SU-DHL-6 (cell line): ENCODE results near the gene AP3B2.

ENCODE experiments used
- H2AFZ ChIP-seq: fragments of 200-600 bp; sonication (generic); 2 replicates; pipeline ENCODE4 v1.6.1; 2014; ENCODE audit warnings: low read depth, mild to moderate bottlenecking, moderate library complexity, mixed read lengths, antibody characterized with exemption, low read length; ENCODE audit not compliant: severe bottlenecking
- H3F3A ChIP-seq: fragments of 200-600 bp; shearing (Covaris generic); 2 replicates; pipeline ENCODE4 v1.6.0; 2016; ENCODE audit warnings: antibody characterized with exemption, mild to moderate bottlenecking; ENCODE audit not compliant: insufficient read depth
- H3K27ac ChIP-seq: fragments of 200-600 bp; sonication (generic); 2 replicates; pipeline ENCODE4 v1.5.1; 2016; ENCODE audit warnings: low read depth, mild to moderate bottlenecking, low read length, moderate library complexity, mixed read lengths
- H3K27me3 ChIP-seq: fragments of 200-600 bp; sonication (generic), shearing (Covaris generic); 2 replicates; pipeline ENCODE4 v1.6.0; 2014; ENCODE audit warnings: mild to moderate bottlenecking, low read length
- H3K36me3 ChIP-seq: fragments of 200-600 bp; sonication (generic); 2 replicates; pipeline ENCODE4 v1.6.1; 2014; ENCODE audit warnings: mild to moderate bottlenecking, low read length, mixed read lengths
- H3K4me2 ChIP-seq: fragments of 300-600, 200-600 bp; shearing (Covaris generic), sonication (generic); 2 replicates; pipeline ENCODE4 v1.6.0; 2014; ENCODE audit warnings: low read length, low read depth, mild to moderate bottlenecking; ENCODE audit not compliant: poor library complexity, severe bottlenecking
- H3K4me3 ChIP-seq: fragments of 200-600 bp; sonication (generic); 2 replicates; pipeline ENCODE4 v1.5.1; 2014; ENCODE audit warnings: antibody characterized with exemption, low read length, mild to moderate bottlenecking, mixed read lengths; ENCODE audit not compliant: insufficient read depth, poor library complexity, severe bottlenecking
- H3K79me2 ChIP-seq: fragments of 200-600 bp; sonication (generic); 2 replicates; pipeline ENCODE4 v1.6.1; 2014; ENCODE audit warnings: mild to moderate bottlenecking, low read length, moderate library complexity; ENCODE audit not compliant: insufficient read depth
- H3K9ac ChIP-seq: fragments of 200-600 bp; sonication (generic); 2 replicates; pipeline ENCODE4 v1.7.0; 2014; ENCODE audit warnings: mild to moderate bottlenecking, low read length
- H3K9me2 ChIP-seq: fragments of 200-600 bp; sonication (generic); replicated peaks from 2 replicates; pipeline ENCODE4 v1.6.1; 2014; ENCODE audit warnings: low read length; ENCODE audit not compliant: insufficient read depth
- H3K9me3 ChIP-seq: fragments of 200-600 bp; sonication (generic); 2 replicates; pipeline ENCODE4 v1.6.1; 2014; ENCODE audit warnings: low read length, mixed read lengths; ENCODE audit not compliant: insufficient read depth
- H4K20me1 ChIP-seq: fragments of 200-600 bp; sonication (generic); 2 replicates; pipeline ENCODE4 v1.6.1; 2014; ENCODE audit warnings: low read depth, mild to moderate bottlenecking, antibody characterized with exemption, low read length, moderate library complexity, mixed read lengths
- EZH2phosphoT487 ChIP-seq: fragments of 200-600 bp; sonication (generic), shearing (Covaris generic); conservative IDR thresholded peaks from 2 replicates; pipeline ENCODE4 v1.6.1; 2018; ENCODE audit warnings: mild to moderate bottlenecking, antibody characterized with exemption, low read length, moderate library complexity, mixed read lengths
- TF ChIP-seq, protein P1 (sequence below): fragments of 200-600 bp; sonication (generic); IDR thresholded peaks from one replicate; pipeline ENCODE4 v1.5.1; 2017; ENCODE audit warnings: antibody characterized with exemption, mild to moderate bottlenecking, low read length, moderate library complexity; ENCODE audit not compliant: insufficient read depth, poor library complexity, severe bottlenecking

Gene AP3B2

DNA sequence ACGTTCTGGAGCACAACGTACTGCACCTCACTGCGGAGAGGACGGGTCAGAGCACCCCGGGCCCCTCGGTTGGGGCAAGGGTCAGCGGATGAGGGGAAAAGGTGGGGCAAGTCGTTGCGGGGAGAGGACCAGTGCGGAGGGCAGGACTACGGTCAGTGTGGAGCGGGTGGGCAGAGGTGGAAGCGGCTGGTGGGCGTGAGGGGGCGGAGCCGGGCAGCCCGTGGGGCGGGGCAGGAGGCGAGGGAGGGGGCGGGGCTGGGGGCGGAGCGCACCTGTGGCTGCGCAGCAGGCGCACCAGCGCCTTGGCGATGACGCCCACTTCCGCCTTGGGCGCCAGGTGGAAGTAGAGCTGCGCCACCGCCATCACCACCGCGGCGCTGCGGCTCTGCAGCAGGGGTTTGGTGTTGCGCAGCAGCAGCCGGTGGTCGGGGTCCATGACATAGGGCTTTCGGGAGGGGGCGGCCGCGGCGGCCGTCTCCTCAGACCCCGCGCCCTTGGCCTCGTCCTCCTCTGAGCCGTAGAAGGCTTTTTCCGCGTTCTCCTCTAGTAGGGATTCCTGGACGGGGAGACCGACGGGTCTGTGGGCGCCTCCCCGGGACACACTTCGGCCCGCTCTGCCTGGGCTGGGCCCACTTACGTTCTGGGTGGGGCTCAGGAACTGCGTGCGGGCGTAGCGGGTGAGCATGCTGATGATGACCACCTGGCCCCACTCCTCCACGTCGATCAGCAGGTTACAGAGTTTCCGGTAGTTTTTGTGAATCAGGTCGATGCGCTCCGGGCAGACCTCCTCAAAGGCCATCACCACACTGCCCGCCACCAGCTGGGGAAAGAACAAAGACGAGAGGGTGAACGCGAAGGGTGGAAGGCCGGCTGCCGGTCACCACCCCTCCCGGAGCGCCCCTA lies 29.2 kb downstream of the AP3B2 start:
- Histone ChIP-seq H3K36me3 (no peaks in the 10 kb centered on the region), H3K79me2 (no peaks in the 10 kb centered on the region), H2AFZ (no peak overlapping the region), H3K4me2 (no peak overlapping the region), H3F3A (no peaks in the 10 kb centered on the region), H3K27me3 (no peaks in the 10 kb centered on the region), H3K9me2 (no peaks in the 10 kb centered on the region), H3K9me3 (no peaks in the 10 kb centered on the region), H4K20me1 (no peaks in the 10 kb centered on the region), H3K27ac (no peak overlapping the region), H3K4me3 (no peak overlapping the region), H3K9ac (no peak overlapping the region)
- TF ChIP-seq EZH2phosphoT487: no peak
- TF ChIP-seq, protein P1, sequence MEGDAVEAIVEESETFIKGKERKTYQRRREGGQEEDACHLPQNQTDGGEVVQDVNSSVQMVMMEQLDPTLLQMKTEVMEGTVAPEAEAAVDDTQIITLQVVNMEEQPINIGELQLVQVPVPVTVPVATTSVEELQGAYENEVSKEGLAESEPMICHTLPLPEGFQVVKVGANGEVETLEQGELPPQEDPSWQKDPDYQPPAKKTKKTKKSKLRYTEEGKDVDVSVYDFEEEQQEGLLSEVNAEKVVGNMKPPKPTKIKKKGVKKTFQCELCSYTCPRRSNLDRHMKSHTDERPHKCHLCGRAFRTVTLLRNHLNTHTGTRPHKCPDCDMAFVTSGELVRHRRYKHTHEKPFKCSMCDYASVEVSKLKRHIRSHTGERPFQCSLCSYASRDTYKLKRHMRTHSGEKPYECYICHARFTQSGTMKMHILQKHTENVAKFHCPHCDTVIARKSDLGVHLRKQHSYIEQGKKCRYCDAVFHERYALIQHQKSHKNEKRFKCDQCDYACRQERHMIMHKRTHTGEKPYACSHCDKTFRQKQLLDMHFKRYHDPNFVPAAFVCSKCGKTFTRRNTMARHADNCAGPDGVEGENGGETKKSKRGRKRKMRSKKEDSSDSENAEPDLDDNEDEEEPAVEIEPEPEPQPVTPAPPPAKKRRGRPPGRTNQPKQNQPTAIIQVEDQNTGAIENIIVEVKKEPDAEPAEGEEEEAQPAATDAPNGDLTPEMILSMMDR: no peak

GRCh38 chr15:82679626-82680199 lies 30.0 kb downstream of the AP3B2 start:
- TF ChIP-seq, protein P1: no peak
- TF ChIP-seq EZH2phosphoT487: no peak
- H3K79me2 ChIP-seq: no peaks in the 10 kb centered on the region
- no peak overlapping the region for H3K27ac ChIP-seq
- no peak overlapping the region for H2AFZ ChIP-seq
- H3K4me2 ChIP-seq: no peak overlapping the region
- H4K20me1 ChIP-seq: no peaks in the 10 kb centered on the region
- no peaks in the 10 kb centered on the region for H3K27me3 ChIP-seq
- no peaks in the 10 kb centered on the region for H3K9me3 ChIP-seq
- no peak overlapping the region for H3K4me3 ChIP-seq
- H3F3A ChIP-seq: no peaks in the 10 kb centered on the region
- H3K36me3 ChIP-seq: no peaks in the 10 kb centered on the region
- no peak overlapping the region for H3K9ac ChIP-seq
- H3K9me2 ChIP-seq: no peaks in the 10 kb centered on the region

DNA sequence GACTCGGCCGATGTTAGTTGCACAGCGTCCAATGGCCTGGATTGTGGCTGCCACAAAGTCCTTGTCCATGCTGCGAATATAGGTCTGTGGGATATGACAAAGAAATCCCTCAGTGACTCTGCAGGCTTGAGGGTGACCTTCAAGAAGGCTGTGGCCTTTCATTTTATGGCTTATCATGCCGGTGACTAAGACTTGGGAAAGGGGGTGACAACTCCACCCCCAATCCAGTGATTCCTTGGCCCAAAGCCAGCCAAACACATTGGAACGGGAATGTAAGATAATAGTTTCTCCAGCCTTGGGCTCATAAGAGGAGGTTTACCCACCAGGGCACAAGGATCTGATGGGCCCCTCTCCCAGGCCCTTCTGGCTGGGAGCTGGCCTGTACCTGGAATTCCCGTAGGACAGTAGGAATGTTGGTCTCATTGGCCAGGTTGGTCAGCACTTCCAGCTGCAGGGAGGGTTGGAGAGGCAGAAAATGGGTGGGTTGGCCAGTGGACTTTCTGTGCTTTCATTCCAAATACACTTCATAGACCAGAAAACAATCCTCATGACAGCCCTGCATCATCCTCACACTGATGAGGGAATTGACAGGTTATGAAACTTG lies 31.9 kb downstream of the AP3B2 start:
- TF ChIP-seq, protein P1: no peak
- no peak for TF ChIP-seq EZH2phosphoT487
- Histone ChIP-seq H3K27ac (no peak overlapping the region), H3K4me2 (no peak overlapping the region), H3K36me3 (no peaks in the 10 kb centered on the region), H2AFZ (no peak overlapping the region), H3K9me2 (no peaks in the 10 kb centered on the region), H3K9me3 (no peaks in the 10 kb centered on the region), H3F3A (no peaks in the 10 kb centered on the region), H4K20me1 (no peaks in the 10 kb centered on the region), H3K27me3 (no peaks in the 10 kb centered on the region), H3K4me3 (no peak overlapping the region), H3K79me2 (no peaks in the 10 kb centered on the region), H3K9ac (no peak overlapping the region)
